NCI-H146 treated with DMSO at 0.1 percent for 48 hours (cell line): ENCODE results near the gene NBPF9.
A peak's percentile ranks its signal among the peaks of the same experiment; 100 is the strongest.
"Not testable (repeated sequence)": the region's sequence is repeated elsewhere in the genome, so short reads cannot be mapped to it uniquely, and the experiment has no call there.

Source experiments
- DNase-seq: peaks from one replicate; lab custom pipeline; 2025; ENCODE audit not compliant: unreplicated experiment; lab: John Stamatoyannopoulos, UW

The NBPF9 gene, protein sequence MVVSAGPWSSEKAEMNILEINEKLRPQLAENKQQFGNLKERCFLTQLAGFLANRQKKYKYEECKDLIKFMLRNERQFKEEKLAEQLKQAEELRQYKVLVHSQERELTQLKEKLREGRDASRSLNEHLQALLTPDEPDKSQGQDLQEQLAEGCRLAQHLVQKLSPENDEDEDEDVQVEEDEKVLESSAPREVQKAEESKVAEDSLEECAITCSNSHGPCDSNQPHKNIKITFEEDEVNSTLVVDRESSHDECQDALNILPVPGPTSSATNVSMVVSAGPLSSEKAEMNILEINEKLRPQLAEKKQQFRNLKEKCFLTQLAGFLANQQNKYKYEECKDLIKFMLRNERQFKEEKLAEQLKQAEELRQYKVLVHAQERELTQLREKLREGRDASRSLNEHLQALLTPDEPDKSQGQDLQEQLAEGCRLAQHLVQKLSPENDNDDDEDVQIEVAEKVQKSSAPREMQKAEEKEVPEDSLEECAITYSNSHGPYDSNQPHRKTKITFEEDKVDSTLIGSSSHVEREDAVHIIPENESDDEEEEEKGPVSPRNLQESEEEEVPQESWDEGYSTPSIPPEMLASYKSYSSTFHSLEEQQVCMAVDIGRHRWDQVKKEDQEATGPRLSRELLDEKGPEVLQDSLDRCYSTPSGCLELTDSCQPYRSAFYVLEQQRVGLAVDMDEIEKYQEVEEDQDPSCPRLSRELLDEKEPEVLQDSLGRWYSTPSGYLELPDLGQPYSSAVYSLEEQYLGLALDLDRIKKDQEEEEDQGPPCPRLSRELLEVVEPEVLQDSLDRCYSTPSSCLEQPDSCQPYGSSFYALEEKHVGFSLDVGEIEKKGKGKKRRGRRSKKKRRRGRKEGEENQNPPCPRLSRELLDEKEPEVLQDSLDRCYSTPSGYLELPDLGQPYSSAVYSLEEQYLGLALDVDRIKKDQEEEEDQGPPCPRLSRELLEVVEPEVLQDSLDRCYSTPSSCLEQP (N-terminal part only)

GRCh38 chr1:149103109-149104081 lies at the start of gene NBPF9:
Gene NBPF9 (minus strand): TSS chr1:149103551. CDS start chr1:149082139, 21,412 bp downstream.
- peak; percentile 3 for DNase-seq

DNA sequence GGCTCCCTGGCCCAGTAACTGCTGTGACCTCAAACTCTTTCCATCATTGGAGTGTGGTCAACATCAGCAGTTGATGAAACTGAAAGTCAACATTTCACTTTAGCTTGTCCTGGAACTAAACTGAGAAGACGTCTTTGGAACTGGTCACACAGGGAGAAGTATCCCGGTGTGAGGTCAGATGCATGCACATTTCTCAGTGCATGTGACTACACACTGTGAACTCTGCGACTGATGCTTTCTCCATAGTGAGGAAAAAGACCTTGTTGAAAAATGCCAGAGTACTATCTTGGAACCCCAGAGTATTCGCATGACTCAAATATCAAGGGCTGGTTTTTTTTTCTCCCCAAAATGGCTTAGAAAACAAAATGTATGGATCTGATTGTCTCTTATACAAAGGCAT lies 46.6 kb upstream of the NBPF9 start:
- DNase-seq: not testable (repeated sequence)

DNA sequence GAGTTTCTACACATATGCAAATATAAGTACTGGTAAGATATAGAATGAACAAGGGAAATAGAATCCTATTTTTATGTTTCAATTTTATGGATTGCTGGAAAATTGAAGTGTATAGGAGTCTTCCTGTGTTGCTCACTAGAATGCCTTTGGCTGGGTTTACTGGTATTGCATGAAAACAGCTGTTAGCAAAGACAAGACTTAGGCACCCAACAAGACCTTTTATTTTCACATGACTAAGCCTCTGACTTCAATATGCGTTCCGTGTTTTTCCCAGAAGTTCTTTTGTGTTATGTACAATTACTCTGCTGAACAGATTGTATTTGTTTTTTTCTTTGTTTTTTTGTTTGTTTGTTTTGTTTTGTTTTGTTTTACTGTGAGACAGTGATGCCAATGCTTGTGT lies 34.2 kb upstream of the NBPF9 start:
- DNase-seq: not testable (repeated sequence)

DNA sequence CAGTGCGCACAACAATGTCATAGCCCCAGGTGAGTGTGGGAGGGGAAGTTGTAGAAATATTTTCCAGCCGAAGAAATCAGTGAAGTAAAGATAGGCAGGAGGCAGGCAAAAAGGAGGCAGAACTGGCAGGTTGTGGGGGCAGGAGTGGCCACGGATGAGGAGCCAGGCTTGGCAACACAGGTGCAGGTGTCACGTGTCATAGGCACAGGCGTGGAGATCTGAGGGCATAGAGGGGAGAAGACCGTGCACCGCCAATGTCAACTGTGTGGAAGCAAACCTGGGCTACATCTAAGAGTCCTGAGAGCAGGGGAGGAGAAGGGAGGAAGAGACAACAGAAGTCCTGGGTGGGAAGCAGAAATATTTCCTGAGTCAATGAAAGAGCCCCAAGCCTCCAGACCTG lies 27.6 kb upstream of the NBPF9 start:
- not testable (repeated sequence) for DNase-seq

DNA sequence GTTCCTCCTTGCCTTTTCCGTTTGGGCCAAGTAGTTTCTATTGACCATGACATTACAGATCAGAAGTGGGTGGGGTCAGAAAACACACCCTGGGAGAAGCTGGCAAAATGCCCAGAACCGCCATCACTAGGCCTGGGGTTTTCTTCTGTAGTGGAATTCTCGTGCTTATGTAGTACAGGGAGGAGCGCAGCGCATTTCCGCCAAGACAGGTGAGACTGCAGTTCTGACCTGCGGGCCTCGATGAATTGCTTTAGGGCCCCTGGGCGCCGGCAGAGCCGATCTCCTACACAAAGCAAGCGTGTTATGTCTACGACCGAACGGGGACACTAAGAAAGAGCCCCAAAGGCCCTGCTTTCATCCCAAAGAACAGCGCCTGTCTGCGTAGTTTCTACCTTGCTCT lies 25.9 kb upstream of the NBPF9 start:
- DNase-seq: not testable (repeated sequence)

- DNase-seq: not testable (repeated sequence)
These were observed 23.3 kb upstream of the NBPF9 start for GRCh38 chr1:149126555-149127145.

DNA sequence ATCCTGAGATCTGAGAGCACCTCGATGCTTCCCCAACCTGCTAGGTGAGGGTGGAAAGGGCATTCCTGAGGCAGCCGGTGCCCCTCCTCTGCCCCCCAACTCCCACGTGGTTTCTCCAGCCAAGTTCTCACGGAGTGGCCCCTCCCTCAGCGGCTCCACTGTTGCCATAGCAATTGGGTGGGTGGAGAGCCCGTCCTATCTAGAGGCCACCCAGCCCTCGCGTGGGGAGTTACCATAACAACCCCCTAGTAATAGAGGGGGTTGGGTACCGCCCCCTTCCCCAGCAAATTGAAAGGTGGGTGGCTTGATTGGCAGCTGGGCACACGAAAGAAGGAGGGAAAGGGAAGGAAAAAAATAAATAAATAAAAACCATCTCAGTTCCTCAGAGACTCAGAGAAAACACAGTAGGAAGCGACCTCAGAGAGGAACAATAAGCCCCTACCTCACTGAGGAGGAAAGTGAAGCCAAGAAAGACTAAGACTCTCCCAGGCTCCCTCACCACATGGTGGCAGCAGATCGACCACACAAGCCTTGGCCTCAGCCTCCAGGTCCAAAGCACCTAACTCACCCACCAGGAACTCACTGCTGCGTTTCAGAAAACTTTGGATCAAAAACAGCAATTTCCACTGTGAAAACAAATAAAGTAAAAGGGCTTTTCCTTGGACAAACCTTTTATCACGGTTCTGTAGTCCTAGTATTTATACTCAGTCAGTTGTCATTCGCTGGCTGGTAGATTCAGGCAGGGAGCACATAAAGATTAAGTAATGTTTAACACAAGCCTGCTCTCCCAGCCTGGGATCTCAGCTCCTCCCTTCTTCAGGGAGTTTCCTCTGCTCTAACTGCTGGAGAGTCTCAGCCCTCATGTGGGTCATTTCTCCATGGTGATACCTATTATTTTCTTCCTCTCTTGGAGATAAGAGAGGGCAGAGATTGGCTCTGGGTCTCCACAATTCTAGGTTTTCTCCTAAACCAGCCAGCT lies 20.9 kb upstream of the NBPF9 start:
- DNase-seq: not testable (repeated sequence)

- not testable (repeated sequence) for DNase-seq
These were observed 9.5 kb upstream of the NBPF9 start for GRCh38 chr1:149112828-149113227.

DNA sequence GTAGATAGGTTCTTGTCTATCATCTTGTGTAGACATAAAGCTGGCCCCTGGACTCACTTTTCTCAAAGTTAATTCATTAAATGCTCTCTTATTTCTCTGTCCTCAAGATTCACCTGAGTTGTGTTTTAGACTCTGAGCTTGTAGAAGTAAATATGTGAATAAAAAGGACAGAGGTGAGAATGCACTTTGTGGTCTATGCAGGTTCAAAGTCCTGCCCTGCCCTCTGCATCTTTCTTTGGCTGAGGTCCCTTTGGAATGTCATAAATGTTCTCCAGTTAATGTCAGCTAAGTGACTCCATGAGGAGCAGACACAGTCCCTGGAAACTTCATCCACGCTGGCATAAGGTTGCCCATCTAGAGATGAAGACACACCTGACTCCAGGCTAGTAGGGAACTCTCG lies 7.0 kb upstream of the NBPF9 start:
- DNase-seq: not testable (repeated sequence)

DNA sequence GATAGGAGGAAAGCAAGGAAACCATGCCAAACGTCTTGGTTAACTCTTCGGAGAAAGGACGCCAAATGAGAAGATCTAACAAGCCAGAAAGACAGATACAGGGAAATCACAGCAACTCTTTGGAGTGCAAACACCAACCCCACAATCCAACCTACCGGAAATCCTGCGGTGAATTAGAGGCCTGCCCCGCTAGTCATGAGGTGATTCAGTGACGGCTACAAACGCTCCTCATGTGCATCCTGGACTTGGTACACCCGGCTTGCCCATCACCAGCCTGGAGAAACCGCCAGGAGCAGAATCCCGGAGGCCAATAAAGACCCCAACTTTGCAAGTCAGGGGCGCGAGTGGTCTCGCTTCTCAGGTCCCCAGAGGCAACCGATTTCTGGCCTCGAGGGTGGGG lies 777 bp downstream of the NBPF9 start:
- not testable (repeated sequence) for DNase-seq

DNA sequence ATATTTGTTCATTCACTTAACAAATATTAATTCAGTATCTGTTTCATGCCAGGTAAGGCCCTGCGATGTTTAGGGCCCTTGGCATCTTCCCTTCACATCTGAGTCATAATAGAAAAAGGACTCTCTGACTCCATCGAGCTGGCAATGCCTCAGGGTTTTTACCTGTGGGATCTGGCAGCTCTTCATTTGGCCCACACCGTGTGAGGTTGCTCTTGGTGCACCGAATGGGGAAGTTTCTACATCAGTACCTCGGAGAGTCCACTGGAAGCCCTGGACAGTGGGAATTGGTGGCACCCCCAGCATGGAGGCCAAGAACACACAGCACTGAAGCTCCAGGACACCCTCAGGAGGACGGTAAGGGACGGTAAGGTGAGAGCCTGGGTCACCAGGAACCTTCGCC lies 5.1 kb downstream of the NBPF9 start:
- DNase-seq: not testable (repeated sequence)

DNA sequence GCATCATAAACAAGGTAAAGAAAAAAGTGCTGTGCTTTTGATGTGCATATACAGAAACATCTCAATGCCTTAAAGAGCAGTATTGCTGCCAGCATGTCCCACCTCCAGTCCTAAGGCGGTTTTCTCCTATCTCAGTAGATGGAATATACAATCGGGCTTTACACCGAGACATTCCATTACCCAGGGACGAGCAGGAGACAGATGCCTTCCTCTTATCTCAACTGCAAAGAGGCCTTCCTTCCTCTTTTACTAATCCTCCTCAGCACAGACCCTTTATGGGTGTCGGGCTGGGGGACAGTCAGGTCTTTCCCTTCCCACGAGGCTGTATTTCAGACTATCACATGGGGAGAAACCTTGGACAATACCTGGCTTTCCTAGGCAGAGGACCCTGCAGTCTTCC lies 10.2 kb downstream of the NBPF9 start:
- DNase-seq: not testable (repeated sequence)

DNA sequence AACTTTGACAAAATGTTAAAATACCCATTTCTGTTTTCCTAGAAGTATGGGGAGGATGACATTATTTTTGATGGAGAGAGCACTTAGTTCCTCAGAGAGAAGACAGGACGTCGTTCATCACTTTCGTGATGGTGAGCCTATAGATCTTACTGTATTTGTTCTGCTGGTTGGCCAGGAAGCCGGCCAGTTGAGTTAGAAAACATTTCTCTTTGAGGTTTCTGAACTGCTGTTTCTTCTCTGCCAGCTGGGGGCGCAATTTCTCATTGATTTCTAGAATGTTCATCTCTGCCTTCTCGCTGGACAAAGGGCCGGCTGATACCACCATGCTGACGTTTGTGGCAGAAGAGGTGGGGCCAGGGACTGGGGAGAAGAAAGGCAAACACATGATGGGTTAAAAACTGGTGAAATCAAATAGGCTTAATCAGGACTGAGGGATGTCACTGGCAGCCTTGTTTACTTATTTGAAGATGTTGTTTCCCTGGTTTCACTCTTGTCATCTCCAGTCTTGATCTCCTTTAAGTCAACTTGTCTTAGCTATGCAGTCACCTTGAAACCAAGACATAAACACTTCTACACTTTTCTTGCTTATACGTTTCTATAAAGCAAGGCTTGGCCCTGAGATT lies 27.7 kb downstream of the NBPF9 start:
- DNase-seq: not testable (repeated sequence)

- not testable (repeated sequence) for DNase-seq
These were observed 38.7 kb downstream of the NBPF9 start for GRCh38 chr1:149064611-149065010.

- not testable (repeated sequence) for DNase-seq
These were observed 60.3 kb downstream of the NBPF9 start for GRCh38 chr1:149043056-149043455.

DNA sequence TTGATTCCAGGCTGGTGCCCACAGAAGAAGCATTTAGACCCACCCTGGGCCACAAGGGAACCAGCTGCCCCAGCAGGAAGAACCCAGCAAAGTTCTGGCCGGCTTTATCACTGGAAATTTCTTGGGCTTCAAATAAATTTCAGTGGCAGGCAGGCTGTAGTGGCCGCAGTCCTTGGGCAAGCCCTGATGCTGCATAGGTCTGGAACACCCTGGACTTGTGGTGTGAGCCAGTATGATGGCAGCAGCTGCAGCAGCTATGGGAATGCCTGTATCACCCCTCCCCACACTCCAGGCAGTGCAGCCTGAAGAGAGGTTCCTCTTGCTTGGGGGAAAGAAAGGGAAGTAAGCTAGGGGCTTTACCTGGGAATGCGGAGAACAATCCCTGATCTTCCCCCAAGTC lies 69.4 kb downstream of the NBPF9 start:
- DNase-seq: not testable (repeated sequence)

- not testable (repeated sequence) for DNase-seq
These were observed 79.0 kb downstream of the NBPF9 start for GRCh38 chr1:149024327-149024726.

GRCh38 chr1:149018577-149018976 lies 84.8 kb downstream of the NBPF9 start:
- DNase-seq: not testable (repeated sequence)
